ENCODE results near the gene ENOX1.

DNA sequence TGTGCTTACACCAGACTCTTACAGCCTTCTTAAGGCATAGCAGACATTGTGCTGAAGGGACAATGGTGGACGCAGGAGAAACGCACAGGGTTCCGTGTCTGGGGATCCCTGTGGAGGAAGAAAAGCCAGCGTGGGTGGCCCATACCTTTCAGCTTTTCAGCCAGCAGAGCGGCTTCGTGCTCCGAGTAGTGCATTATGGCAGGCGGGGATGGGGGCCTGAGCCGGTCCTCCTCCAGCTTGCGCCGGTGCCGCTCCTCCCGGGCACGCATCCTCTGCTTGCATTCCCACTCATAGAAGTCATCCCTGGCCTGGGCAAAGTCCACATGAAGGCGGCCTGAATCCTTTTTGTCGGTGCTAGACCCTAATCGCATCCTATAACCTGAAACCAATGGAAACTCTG lies 431.0 kb downstream of the ENOX1 start:
- TF ChIP-seq, protein P1, sequence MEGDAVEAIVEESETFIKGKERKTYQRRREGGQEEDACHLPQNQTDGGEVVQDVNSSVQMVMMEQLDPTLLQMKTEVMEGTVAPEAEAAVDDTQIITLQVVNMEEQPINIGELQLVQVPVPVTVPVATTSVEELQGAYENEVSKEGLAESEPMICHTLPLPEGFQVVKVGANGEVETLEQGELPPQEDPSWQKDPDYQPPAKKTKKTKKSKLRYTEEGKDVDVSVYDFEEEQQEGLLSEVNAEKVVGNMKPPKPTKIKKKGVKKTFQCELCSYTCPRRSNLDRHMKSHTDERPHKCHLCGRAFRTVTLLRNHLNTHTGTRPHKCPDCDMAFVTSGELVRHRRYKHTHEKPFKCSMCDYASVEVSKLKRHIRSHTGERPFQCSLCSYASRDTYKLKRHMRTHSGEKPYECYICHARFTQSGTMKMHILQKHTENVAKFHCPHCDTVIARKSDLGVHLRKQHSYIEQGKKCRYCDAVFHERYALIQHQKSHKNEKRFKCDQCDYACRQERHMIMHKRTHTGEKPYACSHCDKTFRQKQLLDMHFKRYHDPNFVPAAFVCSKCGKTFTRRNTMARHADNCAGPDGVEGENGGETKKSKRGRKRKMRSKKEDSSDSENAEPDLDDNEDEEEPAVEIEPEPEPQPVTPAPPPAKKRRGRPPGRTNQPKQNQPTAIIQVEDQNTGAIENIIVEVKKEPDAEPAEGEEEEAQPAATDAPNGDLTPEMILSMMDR (IDR thresholded peaks at IDR 0.05) = no peak
- no peak for TF ChIP-seq EZH2 (IDR thresholded peaks at IDR 0.05)
